Activated naive CD4-positive, alpha-beta T cell treated with anti-CD3 and anti-CD28 coated beads for 36 hours (primary cell): ENCODE measurements around the gene KCNS1. TPM values are rescaled to one million over a fixed set of nuclear protein-coding genes. Genes with fewer than 3 reads are reported as not detected.
A peak's percentile ranks its signal among the peaks of the same experiment; 100 is the strongest.

ENCODE experiments used
- CTCF ChIA-PET: fragments of 350-600 bp; sonication (Branson Sonifier 250); formaldehyde crosslinking; loops from one replicate; lab custom pipeline; 2021; ENCODE audit warnings: antibody characterized with exemption; lab: Charles Lee
- DNase-seq: peaks from one replicate; pipeline ENCODE4 v3.0.0-alpha.2; 2020
- H3K27ac Mint-ChIP-seq: one replicate; pipeline ENCODE4 v1.8.0; 2021; ENCODE audit warnings: mild to moderate bottlenecking, mixed read lengths
- H3K27me3 Mint-ChIP-seq: one replicate; pipeline ENCODE4 v1.8.0; 2021; ENCODE audit warnings: low read depth, mixed read lengths
- H3K36me3 Mint-ChIP-seq: one replicate; pipeline ENCODE4 v1.8.0; 2021; ENCODE audit warnings: low read depth, mixed read lengths
- H3K4me1 Mint-ChIP-seq: one replicate; pipeline ENCODE4 v1.8.0; 2021; ENCODE audit warnings: low read depth, mixed read lengths
- H3K4me3 Mint-ChIP-seq: one replicate; pipeline ENCODE4 v1.8.0; 2021; ENCODE audit warnings: mild to moderate bottlenecking, moderate library complexity, mixed read lengths
- H3K9me3 Mint-ChIP-seq: one replicate; pipeline ENCODE4 v1.8.0; 2021; ENCODE audit warnings: mixed read lengths
- intact Hi-C: fragments of 100-400 bp; cut with micrococcal nuclease; formaldehyde crosslinking; loops from one replicate; pipeline ENCODE4 v1.15.1; 2023
- total RNA-seq, 2 experiments: library from RNA; stranded (reverse); gene quantifications; one replicate each; pipeline ENCODE4 v1.2.3, GENCODE V29; 2021

The KCNS1 gene
- total RNA-seq, 2 experiments from 2014 or later: 0.40 to 0.48 TPM

- intact Hi-C loops: no loop called here
- Mint-ChIP-seq H3K27ac (no peak overlapping the region), H3K4me3 (no peak overlapping the region), H3K36me3 (no peaks in the 10 kb centered on the region), H3K27me3 (peaks cover 13% of the 10 kb centered on the region), H3K9me3 (no peaks in the 10 kb centered on the region), H3K4me1 (peaks cover 3% of the 10 kb centered on the region)
- no peak for DNase-seq
- CTCF ChIA-PET: interaction anchor here (0.7 to 4.2 kb wide), 5 partner anchors 9 to 188 kb away, joined by 3 to 25 read pairs (median 4); no protein-coding TSS in a partner anchor
These were observed 4.4 kb upstream of the KCNS1 start for GRCh38 chr20:45105317-45105716.

- H3K36me3 Mint-ChIP-seq: no peaks in the 10 kb centered on the region
- no peak overlapping the region for H3K4me3 Mint-ChIP-seq
- no peak for DNase-seq
- CTCF ChIA-PET: interaction anchor here (0.6 to 4.2 kb wide), 9 partner anchors 9 to 213 kb away, joined by 3 to 25 read pairs (median 3); no protein-coding TSS in a partner anchor
- H3K4me1 Mint-ChIP-seq: peaks cover 3% of the 10 kb centered on the region
- H3K27ac Mint-ChIP-seq: no peak overlapping the region
- no peaks in the 10 kb centered on the region for H3K9me3 Mint-ChIP-seq
- intact Hi-C loops: no loop called here
- H3K27me3 Mint-ChIP-seq: peaks cover 18% of the 10 kb centered on the region
These were observed 3.9 kb upstream of the KCNS1 start for GRCh38 chr20:45104786-45105185.

GRCh38 chr20:45103072-45103471 is 2.1 kb upstream of the KCNS1 start:
- no peaks in the 10 kb centered on the region for H3K9me3 Mint-ChIP-seq
- H3K27ac Mint-ChIP-seq: no peak overlapping the region
- CTCF ChIA-PET: interaction anchor here (1.7 kb wide), 1 partner anchor 10 kb away, joined by 10 read pairs; no protein-coding TSS in a partner anchor
- intact Hi-C loops: no loop called here
- no peaks in the 10 kb centered on the region for H3K36me3 Mint-ChIP-seq
- H3K4me1 Mint-ChIP-seq: peaks cover 7% of the 10 kb centered on the region
- peaks cover 26% of the 10 kb centered on the region for H3K27me3 Mint-ChIP-seq
- no peak for DNase-seq
- no peak overlapping the region for H3K4me3 Mint-ChIP-seq

GRCh38 chr20:45101333-45101850 is 465 bp upstream of the KCNS1 start:
- Mint-ChIP-seq H3K27me3 (peaks cover 37% of the 10 kb centered on the region), H3K4me1 (peaks cover 11% of the 10 kb centered on the region), H3K9me3 (no peaks in the 10 kb centered on the region), H3K36me3 (no peaks in the 10 kb centered on the region), H3K4me3 (peak overlapping the region; percentile 20), H3K27ac (no peak overlapping the region)
- intact Hi-C loops: no loop called here
- CTCF ChIA-PET: interaction anchor here (0.8 to 1.7 kb wide), 4 partner anchors 12 to 192 kb away, joined by 3 to 10 read pairs (median 4); no protein-coding TSS in a partner anchor
- no peak for DNase-seq

GRCh38 chr20:45098103-45098773 is 2.7 kb downstream of the KCNS1 start:
- Mint-ChIP-seq H3K4me3 (peak overlapping the region; percentile 56), H3K9me3 (no peaks in the 10 kb centered on the region), H3K27ac (no peak overlapping the region), H3K36me3 (no peaks in the 10 kb centered on the region), H3K27me3 (peaks cover 38% of the 10 kb centered on the region), H3K4me1 (peaks cover 13% of the 10 kb centered on the region)
- intact Hi-C loops: loop anchor here (10.0 kb wide), 1 partner anchor 413 kb away; no protein-coding TSS in a partner anchor
- DNase-seq: peak; percentile 49
- CTCF ChIA-PET: interaction anchor here (0.8 to 5.6 kb wide), 12 partner anchors 11 to 210 kb away, joined by 3 to 60 read pairs (median 4); partner anchors contain the start of gene TOMM34

- Mint-ChIP-seq H3K27ac (no peak overlapping the region), H3K4me3 (peak overlapping the region; percentile 46), H3K27me3 (peaks cover 38% of the 10 kb centered on the region), H3K36me3 (no peaks in the 10 kb centered on the region), H3K4me1 (peaks cover 13% of the 10 kb centered on the region), H3K9me3 (no peaks in the 10 kb centered on the region)
- CTCF ChIA-PET: interaction anchor here (0.6 to 5.6 kb wide), 17 partner anchors 8 to 350 kb away, joined by 3 to 60 read pairs (median 6); partner anchors contain the start of gene PABPC1L
- intact Hi-C loops: loop anchor here (1.0 to 10.0 kb wide), 6 partner anchors 131 to 413 kb away; partner anchors contain the start of gene PABPC1L
- peak; percentile 74 for DNase-seq
These were observed 3.3 kb downstream of the KCNS1 start for GRCh38 chr20:45097485-45098102.

- H3K36me3 Mint-ChIP-seq: no peaks in the 10 kb centered on the region
- no peak overlapping the region for H3K4me3 Mint-ChIP-seq
- intact Hi-C loops: loop anchor here (1.0 to 10.0 kb wide), 7 partner anchors 85 to 412 kb away; partner anchors contain the start of gene PABPC1L
- no peak for DNase-seq
- CTCF ChIA-PET: interaction anchor here (0.5 to 5.6 kb wide), 33 partner anchors 9 to 349 kb away, joined by 3 to 60 read pairs (median 6); partner anchors contain the start of genes PABPC1L and TOMM34
- no peaks in the 10 kb centered on the region for H3K9me3 Mint-ChIP-seq
- no peak overlapping the region for H3K27ac Mint-ChIP-seq
- peaks cover 13% of the 10 kb centered on the region for H3K4me1 Mint-ChIP-seq
- H3K27me3 Mint-ChIP-seq: peaks cover 35% of the 10 kb centered on the region
These were observed 4.1 kb downstream of the KCNS1 start for GRCh38 chr20:45096781-45097180.

- Mint-ChIP-seq H3K9me3 (no peaks in the 10 kb centered on the region), H3K27me3 (peaks cover 28% of the 10 kb centered on the region), H3K36me3 (no peaks in the 10 kb centered on the region), H3K4me3 (no peak overlapping the region), H3K27ac (no peak overlapping the region), H3K4me1 (peaks cover 10% of the 10 kb centered on the region)
- DNase-seq: peak; percentile 83
- CTCF ChIA-PET: interaction anchor here (0.6 to 5.6 kb wide), 50 partner anchors 9 to 1186 kb away, joined by 3 to 60 read pairs (median 4); partner anchors contain the start of genes PABPC1L, TOMM34 and YWHAB
- intact Hi-C loops: loop anchor here (1.0 to 10.0 kb wide), 8 partner anchors 52 to 411 kb away; partner anchors contain the start of genes PABPC1L and STK4
These were observed 5.1 kb downstream of the KCNS1 start for GRCh38 chr20:45095805-45096238.

GRCh38 chr20:45094864-45095574 is 5.9 kb downstream of the KCNS1 start:
- no peak overlapping the region for H3K27ac Mint-ChIP-seq
- no peak overlapping the region for H3K4me3 Mint-ChIP-seq
- intact Hi-C loops: loop anchor here (1.0 to 10.0 kb wide), 3 partner anchors 51 to 410 kb away; partner anchors contain the start of gene STK4
- no peaks in the 10 kb centered on the region for H3K9me3 Mint-ChIP-seq
- peaks cover 22% of the 10 kb centered on the region for H3K27me3 Mint-ChIP-seq
- peaks cover 10% of the 10 kb centered on the region for H3K4me1 Mint-ChIP-seq
- CTCF ChIA-PET: interaction anchor here (0.6 to 5.6 kb wide), 33 partner anchors 8 to 410 kb away, joined by 3 to 60 read pairs (median 5); partner anchors contain the start of gene PABPC1L
- H3K36me3 Mint-ChIP-seq: no peaks in the 10 kb centered on the region
- DNase-seq: no peak

- Mint-ChIP-seq H3K4me1 (peaks cover 10% of the 10 kb centered on the region), H3K27me3 (peaks cover 18% of the 10 kb centered on the region), H3K27ac (no peak overlapping the region), H3K36me3 (no peaks in the 10 kb centered on the region), H3K4me3 (no peak overlapping the region), H3K9me3 (no peaks in the 10 kb centered on the region)
- CTCF ChIA-PET: interaction anchor here (0.9 to 5.6 kb wide), 7 partner anchors 11 to 143 kb away, joined by 3 to 53 read pairs (median 16); no protein-coding TSS in a partner anchor
- no peak for DNase-seq
- intact Hi-C loops: loop anchor here (2.0 to 10.0 kb wide), 2 partner anchors 127 to 409 kb away; partner anchors contain the start of gene STK4
These were observed 6.7 kb downstream of the KCNS1 start for GRCh38 chr20:45094201-45094600.

GRCh38 chr20:45092898-45093297 is 8.0 kb downstream of the KCNS1 start:
- no peak overlapping the region for H3K27ac Mint-ChIP-seq
- peaks cover 5% of the 10 kb centered on the region for H3K4me1 Mint-ChIP-seq
- intact Hi-C loops: loop anchor here (10.0 kb wide), 1 partner anchor 408 kb away; no protein-coding TSS in a partner anchor
- H3K36me3 Mint-ChIP-seq: no peaks in the 10 kb centered on the region
- CTCF ChIA-PET: interaction anchor here (0.9 to 5.4 kb wide), 6 partner anchors 19 to 182 kb away, joined by 3 to 45 read pairs (median 3); partner anchors contain the start of gene TOMM34
- peaks cover 12% of the 10 kb centered on the region for H3K27me3 Mint-ChIP-seq
- H3K4me3 Mint-ChIP-seq: no peak overlapping the region
- H3K9me3 Mint-ChIP-seq: no peaks in the 10 kb centered on the region
- DNase-seq: no peak
